Activated T-cell treated with anti-CD3 and anti-CD28 coated beads for 1 hour (primary cell): ENCODE data around the gene NKAIN1.
"Not testable (repeated sequence)": the region's sequence is repeated elsewhere in the genome, so short reads cannot be mapped to it uniquely, and the experiment has no call there.

ENCODE experiments used
- DNase-seq: peaks from one replicate; pipeline ENCODE4 v3.0.0-alpha.2; 2020; ENCODE audit warnings: low read depth

NKAIN1 gene

GRCh38 chr1:31195267-31195666 lies 44.4 kb downstream of the NKAIN1 start:
- not testable (repeated sequence) for DNase-seq

- DNase-seq, result no peak
These were observed 46.0 kb downstream of the NKAIN1 start for GRCh38 chr1:31193729-31194128.

GRCh38 chr1:31191281-31191680 lies 48.4 kb downstream of the NKAIN1 start:
- DNase-seq, result no peak

- DNase-seq, result no peak
These were observed 49.7 kb downstream of the NKAIN1 start for GRCh38 chr1:31189696-31190674.

GRCh38 chr1:31183927-31184554 lies 55.6 kb downstream of the NKAIN1 start:
- DNase-seq, result no peak

- no peak for DNase-seq
These were observed 56.6 kb downstream of the NKAIN1 start for GRCh38 chr1:31183126-31183525.

- peak; percentile 47 for DNase-seq
These were observed 57.3 kb downstream of the NKAIN1 start for GRCh38 chr1:31182352-31182751.

- no peak for DNase-seq
These were observed 58.0 kb downstream of the NKAIN1 start for GRCh38 chr1:31181515-31182343.

- no peak for DNase-seq
These were observed 59.3 kb downstream of the NKAIN1 start for GRCh38 chr1:31180338-31180737.

GRCh38 chr1:31176291-31176690 lies 63.4 kb downstream of the NKAIN1 start:
- not testable (repeated sequence) for DNase-seq

- DNase-seq, result no peak
These were observed 69.3 kb downstream of the NKAIN1 start for GRCh38 chr1:31170486-31170735.

GRCh38 chr1:31166462-31166861 lies 73.2 kb downstream of the NKAIN1 start:
- no peak for DNase-seq

GRCh38 chr1:31164291-31164690 lies 75.4 kb downstream of the NKAIN1 start:
- DNase-seq, result no peak

GRCh38 chr1:31163866-31164265 lies 75.8 kb downstream of the NKAIN1 start:
- DNase-seq, result no peak

GRCh38 chr1:31161571-31161970 lies 78.1 kb downstream of the NKAIN1 start:
- no peak for DNase-seq

GRCh38 chr1:31159869-31160611 lies 79.6 kb downstream of the NKAIN1 start:
- no peak for DNase-seq

GRCh38 chr1:31159323-31159722 lies 80.4 kb downstream of the NKAIN1 start:
- no peak for DNase-seq

- peak; percentile 42 for DNase-seq
These were observed 84.4 kb downstream of the NKAIN1 start for GRCh38 chr1:31155216-31155806.

GRCh38 chr1:31154632-31155215 lies 85.0 kb downstream of the NKAIN1 start:
- peak; percentile 57 for DNase-seq

- no peak for DNase-seq
These were observed 85.6 kb downstream of the NKAIN1 start for GRCh38 chr1:31154000-31154631.

GRCh38 chr1:31153423-31153822 lies 86.3 kb downstream of the NKAIN1 start:
- no peak for DNase-seq
